GM19328 (cell line): Measurements from ENCODE around the gene PRF1.

ENCODE experiments used
- ATAC-seq: cut with Tn5 transposase; IDR thresholded peaks from one replicate; pipeline ENCODE4 v1.9.1; 2021; ENCODE audit warnings: mild to moderate bottlenecking, moderate library complexity; ENCODE audit not compliant: unreplicated experiment

The PRF1 gene

DNA sequence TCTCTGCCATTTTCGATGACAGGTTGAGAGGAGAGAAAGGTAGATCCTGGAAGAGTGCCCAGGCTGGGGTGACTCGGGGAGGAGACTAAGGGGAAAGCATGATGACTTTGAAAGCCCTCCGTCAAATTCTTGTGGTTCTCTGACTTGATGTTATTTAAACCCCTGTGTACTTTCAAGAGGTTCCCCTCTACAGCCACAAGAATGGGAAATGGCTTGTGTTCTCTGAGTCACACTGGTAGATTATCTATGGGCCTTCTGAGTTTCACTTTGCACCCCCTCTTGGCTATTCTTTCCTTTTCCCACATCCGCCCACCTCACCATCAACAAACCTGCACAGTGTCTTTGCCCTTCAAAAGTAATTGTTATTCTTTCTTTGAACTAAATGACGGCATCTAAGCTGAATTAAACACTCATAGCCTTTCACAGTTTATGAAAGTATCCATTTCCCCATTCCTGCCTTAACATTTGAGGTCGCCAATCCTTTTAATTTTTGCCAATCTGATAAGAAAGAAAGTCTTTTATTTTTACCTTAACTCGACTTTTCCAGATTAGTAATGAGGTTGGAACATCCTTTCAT is 24.1 kb downstream of the PRF1 start:
- ATAC-seq, result peak; percentile 57

DNA sequence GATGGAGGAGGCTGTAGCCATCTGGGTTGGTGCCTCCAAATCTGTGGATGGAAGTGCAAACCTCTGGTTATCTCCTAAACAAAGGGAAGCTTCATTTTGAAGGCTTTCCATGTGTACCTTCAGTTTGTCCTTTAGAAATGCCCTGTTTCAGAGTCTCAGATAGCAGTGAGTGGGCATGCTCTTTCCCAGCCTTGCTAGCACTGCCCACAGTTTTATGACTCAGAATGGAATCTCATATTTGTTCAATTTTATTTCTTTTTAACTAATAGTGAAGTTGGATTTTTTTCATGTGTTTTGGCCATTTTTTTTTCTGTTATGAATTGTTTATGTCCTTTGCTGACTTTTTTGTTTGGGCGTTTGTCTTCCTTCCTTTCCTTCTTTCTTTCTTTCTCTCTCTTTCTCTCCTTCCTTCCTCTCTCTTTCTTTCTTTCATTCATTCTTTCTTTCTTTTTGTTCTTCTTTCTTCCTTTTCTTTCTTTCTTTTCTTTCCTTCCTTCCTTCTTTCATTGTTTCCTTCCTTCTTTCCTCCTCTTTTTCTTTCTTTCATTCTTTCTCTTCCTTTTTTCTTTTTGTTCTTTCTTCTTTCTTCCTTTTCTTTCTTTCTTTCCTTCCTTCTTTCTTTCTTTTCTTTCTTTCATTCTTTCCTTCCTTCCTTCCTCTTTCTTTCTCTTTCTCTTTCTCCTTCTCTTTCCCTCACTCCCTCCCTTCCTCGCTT is 25.6 kb downstream of the PRF1 start:
- no peak for ATAC-seq

- no peak for ATAC-seq
Observed at GRCh38 chr10:70575874-70576802, 26.4 kb downstream of the PRF1 start.

- no peak for ATAC-seq
Observed at GRCh38 chr10:70575486-70575873, 27.1 kb downstream of the PRF1 start.

GRCh38 chr10:70573599-70574506 is 28.7 kb downstream of the PRF1 start:
- ATAC-seq, result no peak

GRCh38 chr10:70571636-70572439 is 30.7 kb downstream of the PRF1 start:
- ATAC-seq, result no peak

- no peak for ATAC-seq
Observed at GRCh38 chr10:70571236-70571635, 31.3 kb downstream of the PRF1 start.

- ATAC-seq, result no peak
Observed at GRCh38 chr10:70568781-70569495, 33.6 kb downstream of the PRF1 start.

DNA sequence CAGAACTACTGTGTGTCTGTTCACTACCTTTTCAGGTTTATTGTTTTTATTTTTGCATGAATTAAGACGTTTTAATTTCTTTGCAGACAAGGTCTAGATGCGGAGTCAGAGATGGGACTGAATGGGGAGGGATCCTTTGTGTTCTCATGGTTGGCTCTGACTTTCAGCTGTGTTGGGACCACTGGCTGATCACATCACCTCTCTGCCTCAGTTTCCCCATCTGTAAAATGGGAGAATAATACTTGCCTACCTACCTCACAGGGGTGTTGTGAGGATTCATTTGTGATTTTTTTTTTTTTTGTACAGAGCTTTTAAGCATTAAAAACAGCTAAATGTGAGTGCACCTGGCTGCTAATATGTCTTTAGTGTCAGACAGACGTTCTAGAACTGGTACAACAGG is 34.4 kb downstream of the PRF1 start:
- no peak for ATAC-seq

GRCh38 chr10:70567603-70568002 is 34.9 kb downstream of the PRF1 start:
- ATAC-seq, result no peak

- ATAC-seq, result no peak
Observed at GRCh38 chr10:70566515-70567290, 35.8 kb downstream of the PRF1 start.

DNA sequence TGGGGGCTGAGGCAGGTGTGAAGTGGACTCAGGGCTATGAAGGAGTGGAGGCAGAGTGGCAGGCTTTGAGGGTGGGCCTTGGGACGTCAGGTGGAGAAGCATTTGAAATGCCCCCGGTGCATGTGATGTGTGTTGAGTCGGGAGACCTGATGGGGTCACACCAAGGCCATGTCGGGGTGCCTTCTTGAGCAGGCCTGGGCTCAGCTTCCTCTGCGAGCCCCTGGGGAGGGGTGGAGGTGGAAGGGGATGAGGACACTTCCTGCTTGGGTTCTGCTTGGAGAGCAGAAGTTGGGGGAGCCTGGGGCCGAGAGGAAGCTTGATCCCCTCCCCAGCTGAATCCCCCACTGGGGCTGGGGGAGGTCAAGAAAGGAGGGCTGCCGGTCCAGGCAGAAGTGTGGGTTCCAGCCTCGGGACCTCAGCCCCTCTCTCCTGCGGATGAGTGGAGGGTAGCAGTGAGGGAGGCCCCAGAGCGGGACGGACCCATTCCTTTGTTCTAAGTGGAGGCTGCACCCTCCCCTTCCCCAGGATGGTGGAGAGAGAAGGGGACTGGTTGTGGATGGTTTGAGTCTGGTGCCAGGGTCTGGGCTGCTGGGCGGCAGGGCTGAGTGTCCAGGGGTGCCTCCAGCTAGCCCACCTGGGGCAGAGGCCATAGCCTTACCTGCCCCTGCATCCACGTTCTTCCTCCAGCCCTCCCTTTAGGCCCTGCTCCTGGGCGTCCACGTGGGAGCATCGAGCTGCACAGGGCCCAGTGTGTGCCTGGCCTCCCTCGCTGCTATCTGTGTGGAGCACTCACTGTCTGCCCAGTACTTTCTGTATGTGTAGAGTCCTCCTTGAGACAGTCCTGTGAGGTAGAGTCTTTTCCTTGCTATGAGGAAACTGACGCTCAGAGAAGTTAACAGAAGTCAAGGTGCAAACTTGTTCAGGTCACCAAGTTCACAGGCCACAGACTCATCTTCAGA is 36.7 kb downstream of the PRF1 start:
- no peak for ATAC-seq

DNA sequence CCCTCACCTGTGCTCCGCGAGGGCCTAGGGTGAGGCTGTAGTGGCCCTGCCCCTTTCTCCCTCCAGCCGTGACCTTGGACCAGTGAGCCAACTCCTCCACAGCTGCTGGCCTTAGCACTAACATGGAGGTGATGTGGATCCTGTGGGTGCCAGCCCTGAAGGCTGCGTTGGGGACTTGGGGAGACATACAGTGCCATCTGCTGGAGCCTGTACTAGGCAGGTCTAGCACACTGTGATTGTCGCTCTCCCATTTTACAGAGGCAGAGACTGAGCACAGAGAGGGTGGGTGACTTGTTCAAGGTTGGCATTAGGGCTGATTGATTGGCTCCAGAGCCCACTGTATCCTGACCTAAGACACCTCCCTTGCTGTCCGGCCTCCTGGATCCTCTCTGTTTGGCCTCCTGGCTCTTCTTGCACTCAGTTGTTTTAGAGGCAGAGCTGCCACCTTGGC is 37.6 kb downstream of the PRF1 start:
- no peak for ATAC-seq

GRCh38 chr10:70564113-70564725 is 38.3 kb downstream of the PRF1 start:
- ATAC-seq, result no peak

- ATAC-seq, result no peak
Observed at GRCh38 chr10:70563230-70563629, 39.3 kb downstream of the PRF1 start.

DNA sequence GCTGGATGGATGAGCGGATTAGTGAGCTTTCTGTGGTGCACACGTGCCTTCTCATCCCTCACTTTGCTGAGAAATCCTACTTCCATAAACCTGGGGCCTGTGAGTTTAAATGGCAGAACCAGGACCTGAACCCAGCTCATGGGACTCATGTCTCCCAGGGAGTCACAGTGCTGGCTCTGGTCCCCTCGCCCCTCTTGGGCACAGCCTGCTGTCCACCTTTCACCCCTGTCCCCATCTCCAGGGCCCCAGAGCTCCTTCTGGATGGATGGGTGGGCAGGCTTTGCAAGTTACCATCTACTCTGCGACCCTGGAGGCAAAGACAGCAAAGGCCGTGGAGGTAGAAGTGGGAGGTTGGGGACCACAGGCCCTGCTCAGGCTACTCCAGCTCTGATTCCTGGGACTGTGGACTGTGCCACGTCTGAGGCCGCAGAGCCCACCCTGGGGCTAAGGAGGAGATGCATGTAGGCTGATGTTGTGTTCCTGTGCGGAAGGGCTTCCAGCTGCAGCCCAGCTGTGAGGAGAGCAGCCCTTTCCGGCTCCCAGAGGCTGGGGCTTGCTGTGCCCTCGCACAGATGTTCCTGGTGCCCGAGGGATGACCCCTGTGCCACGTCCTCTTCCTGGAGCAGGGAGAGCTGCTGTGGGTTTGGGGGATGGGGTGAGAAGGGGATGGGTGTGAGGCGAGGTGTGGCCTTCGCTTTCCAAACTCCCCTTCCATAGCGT is 40.3 kb downstream of the PRF1 start:
- no peak for ATAC-seq
